ENCODE data around the gene WARS2. TPM values are rescaled to one million over a fixed set of nuclear protein-coding genes. Genes with fewer than 3 reads are reported as not detected.

The WARS2 gene
- total RNA-seq, 4 donors from 2014 or later: 4.6 to 18.6 (median 10.3) TPM

DNA sequence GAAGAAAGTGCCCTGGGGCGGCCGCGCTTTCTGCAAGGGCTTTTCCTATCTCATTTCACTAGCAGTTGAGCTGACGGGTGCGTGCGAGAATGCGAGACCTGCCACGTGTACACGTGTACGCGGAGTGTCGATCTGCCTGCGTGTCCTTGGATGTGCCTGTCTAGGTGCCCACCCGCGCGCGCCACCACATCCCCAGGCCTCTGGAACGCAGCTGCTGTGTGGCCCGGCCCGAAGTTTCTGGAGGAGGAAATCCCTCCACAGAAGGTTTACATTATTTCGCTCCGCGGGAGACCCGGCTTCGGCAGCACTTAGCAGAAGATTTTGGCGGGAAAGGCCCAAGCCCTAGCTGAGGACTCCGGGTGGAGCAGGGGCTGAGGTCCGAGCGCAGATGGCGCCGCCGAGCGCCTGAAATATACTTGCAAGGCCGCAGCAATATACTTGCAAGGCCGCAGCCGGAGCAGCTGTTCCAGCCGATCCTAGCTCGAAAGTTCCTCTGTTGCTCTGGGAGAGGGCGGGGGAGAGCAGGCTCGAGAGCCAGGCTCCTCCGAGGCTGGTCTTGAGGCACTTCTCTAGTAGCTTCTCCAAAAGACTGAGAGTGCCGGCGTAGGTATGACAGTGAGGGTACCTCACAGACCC, 156.2 kb downstream of the WARS2 start:
- Histone ChIP-seq H3K4me3 (peak overlapping the region in 2 of 4 donors; percentile 4 to 39), H3K36me3 (no peaks in the 10 kb centered on the region), H3K4me1 (peaks cover 8 to 49% (median 27%) of the 10 kb centered on the region in 4 donors), H3K27me3 (peaks cover 100% of the 10 kb centered on the region), H3K27ac (no peak overlapping the region), H3K9me3 (no peaks in the 10 kb centered on the region)
- TF ChIP-seq CTCF (IDR thresholded peaks at IDR 0.05): no peak
- no peak for TF ChIP-seq EP300 (IDR thresholded peaks at IDR 0.05; ENCODE audit: low read depth)
- no peak for TF ChIP-seq POLR2AphosphoS5 (IDR thresholded peaks at IDR 0.05)
- no peak for TF ChIP-seq POLR2A (IDR thresholded peaks at IDR 0.05)
- 11% methylated on average over 38 of the region's 43 CpGs; no CpG with 5 or more reads in 1 of the 2 donors for WGBS, 2 donors (ENCODE audit: low coverage in 1 of 2)
- in situ Hi-C loops (cut with MboI; ENCODE audit: low pct_ligation_motif_present in 1 of 4, low pct_unique_long_range_greater_than_20kb in 1 of 4, low sequenced_read_pairs in 3 of 4) (no loop called here), intact Hi-C loops (cut with DNase I; ENCODE audit: low total_unique reads) (no loop called here)
- no peak for DNase-seq

GRCh38 chr1:118983558-118984041, 156.9 kb downstream of the WARS2 start:
- no peak overlapping the region for H3K4me3 ChIP-seq
- H3K4me1 ChIP-seq: peaks cover 8 to 48% (median 27%) of the 10 kb centered on the region in 4 donors
- no peak for TF ChIP-seq EP300 (IDR thresholded peaks at IDR 0.05; ENCODE audit: low read depth)
- TF ChIP-seq POLR2A (IDR thresholded peaks at IDR 0.05): no peak
- no peak for TF ChIP-seq POLR2AphosphoS5 (IDR thresholded peaks at IDR 0.05)
- in situ Hi-C loops (cut with MboI; ENCODE audit: low pct_ligation_motif_present in 1 of 4, low pct_unique_long_range_greater_than_20kb in 1 of 4, low sequenced_read_pairs in 3 of 4): no loop called here
- peaks cover 100% of the 10 kb centered on the region for H3K27me3 ChIP-seq
- 20 to 36% methylated on average over 1 to 22 of the region's 22 CpGs for WGBS, 2 donors (ENCODE audit: low coverage in 1 of 2)
- no peak for DNase-seq
- H3K36me3 ChIP-seq: no peaks in the 10 kb centered on the region
- no peaks in the 10 kb centered on the region for H3K9me3 ChIP-seq
- H3K27ac ChIP-seq: no peak overlapping the region
- intact Hi-C loops (cut with DNase I; ENCODE audit: low total_unique reads): no loop called here

- TF ChIP-seq EP300 (IDR thresholded peaks at IDR 0.05; ENCODE audit: low read depth) (no peak), POLR2A (IDR thresholded peaks at IDR 0.05) (no peak), POLR2AphosphoS5 (IDR thresholded peaks at IDR 0.05) (no peak), CTCF (IDR thresholded peaks at IDR 0.05) (no peak)
- H3K4me1 ChIP-seq: peaks cover 8 to 42% (median 24%) of the 10 kb centered on the region in 4 donors
- intact Hi-C loops (cut with DNase I; ENCODE audit: low total_unique reads): no loop called here
Observed at GRCh38 chr1:118982821-118983557, 157.5 kb downstream of the WARS2 start.

DNA sequence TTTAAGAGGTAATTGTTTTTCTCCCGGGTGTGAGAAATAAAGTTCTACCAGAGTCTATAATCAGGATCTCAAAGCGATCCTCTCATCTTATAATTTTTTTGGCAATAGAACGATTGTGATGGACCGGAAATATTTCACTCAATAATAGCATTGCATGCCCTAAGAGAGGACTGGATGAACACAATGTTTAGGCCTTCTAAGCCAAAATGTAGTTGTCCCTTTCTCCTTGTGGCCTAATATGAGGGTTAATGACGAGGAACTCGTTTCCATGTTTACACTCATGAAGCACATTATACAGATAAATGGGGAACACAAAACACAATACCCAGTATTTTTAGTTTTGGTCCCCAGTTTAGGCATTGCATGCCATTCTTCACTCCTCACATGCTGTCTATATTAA, 158.2 kb downstream of the WARS2 start:
- in situ Hi-C loops (cut with MboI; ENCODE audit: low pct_ligation_motif_present in 1 of 4, low pct_unique_long_range_greater_than_20kb in 1 of 4, low sequenced_read_pairs in 3 of 4): no loop called here
- TF ChIP-seq EP300 (IDR thresholded peaks at IDR 0.05; ENCODE audit: low read depth) (no peak), POLR2A (IDR thresholded peaks at IDR 0.05) (no peak), CTCF (IDR thresholded peaks at IDR 0.05) (no peak), POLR2AphosphoS5 (IDR thresholded peaks at IDR 0.05) (no peak)
- Histone ChIP-seq H3K4me1 (peaks cover 8 to 35% (median 17%) of the 10 kb centered on the region in 4 donors), H3K4me3 (no peak overlapping the region), H3K27me3 (peaks cover 100% of the 10 kb centered on the region), H3K36me3 (no peaks in the 10 kb centered on the region), H3K27ac (no peak overlapping the region), H3K9me3 (no peaks in the 10 kb centered on the region)
- 57 to 59% methylated on average over 6 of the region's 6 CpGs for WGBS, 2 donors (ENCODE audit: low coverage in 1 of 2)
- intact Hi-C loops (cut with DNase I; ENCODE audit: low total_unique reads): no loop called here
- no peak for DNase-seq

More at GRCh38 chr1:118982821-118983557, 157.5 kb downstream of the WARS2 start:
- Histone ChIP-seq H3K36me3 (no peaks in the 10 kb centered on the region), H3K4me3 (no peak overlapping the region), H3K9me3 (no peaks in the 10 kb centered on the region), H3K27ac (no peak overlapping the region), H3K27me3 (peaks cover 100% of the 10 kb centered on the region)
- DNase-seq: no peak
- 18 to 25% methylated on average over 3 to 26 of the region's 26 CpGs for WGBS, 2 donors (ENCODE audit: low coverage in 1 of 2)
- in situ Hi-C loops (cut with MboI; ENCODE audit: low pct_ligation_motif_present in 1 of 4, low pct_unique_long_range_greater_than_20kb in 1 of 4, low sequenced_read_pairs in 3 of 4): no loop called here
